ENCODE results near the gene CRADD. TPM values are rescaled to one million over a fixed set of nuclear protein-coding genes. Genes with fewer than 3 reads are reported as not detected.

CRADD gene
- total RNA-seq, 1 donor from 2014 or later = 19.1 TPM

DNA sequence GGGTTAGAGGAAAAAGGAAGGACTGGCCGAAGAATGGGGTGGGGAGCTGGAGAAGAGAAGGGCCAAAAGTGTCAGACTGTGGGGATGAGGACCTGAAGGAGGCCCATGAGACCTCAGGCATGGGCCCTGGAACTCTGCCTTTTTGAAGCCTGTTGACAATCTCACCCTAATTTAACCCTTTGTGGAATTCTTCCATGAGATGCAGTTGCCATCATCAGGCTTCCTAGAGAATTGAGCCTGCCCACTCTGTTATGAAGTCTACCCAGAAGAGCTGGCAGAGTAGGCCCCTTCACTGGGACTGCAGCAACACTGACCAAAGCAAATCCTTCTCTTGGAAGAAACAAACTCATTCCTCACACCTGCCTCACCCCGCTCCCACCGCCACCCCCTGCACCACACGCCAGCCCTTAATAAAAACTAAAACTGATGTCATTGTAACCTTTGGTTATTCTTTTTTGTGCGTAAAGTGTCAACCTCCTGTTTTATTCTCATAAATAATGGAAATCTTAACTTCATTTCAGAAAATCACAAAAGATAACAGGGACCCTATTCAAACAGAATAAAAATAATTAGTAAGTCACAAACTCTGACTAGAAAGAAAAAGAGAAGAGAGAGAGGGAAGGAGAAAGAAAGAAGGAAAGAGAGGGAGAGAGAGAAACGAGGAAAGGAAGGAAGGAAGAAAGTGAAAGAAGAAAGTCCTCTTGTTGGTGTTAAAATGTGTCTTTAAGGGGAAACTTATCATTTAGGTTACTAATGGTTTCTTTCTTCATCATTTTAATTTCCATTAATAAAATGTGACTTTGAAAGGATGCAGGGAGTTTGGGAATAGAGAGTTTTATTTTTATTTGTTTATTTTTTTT is 61.3 kb downstream of the CRADD start:
- no peak for DNase-seq (ENCODE audit: low read depth)
- no peaks in the 10 kb centered on the region for H3K27me3 ChIP-seq (ENCODE audit: control insufficient read depth, insufficient read depth, low read length)
- TF ChIP-seq, protein P1, sequence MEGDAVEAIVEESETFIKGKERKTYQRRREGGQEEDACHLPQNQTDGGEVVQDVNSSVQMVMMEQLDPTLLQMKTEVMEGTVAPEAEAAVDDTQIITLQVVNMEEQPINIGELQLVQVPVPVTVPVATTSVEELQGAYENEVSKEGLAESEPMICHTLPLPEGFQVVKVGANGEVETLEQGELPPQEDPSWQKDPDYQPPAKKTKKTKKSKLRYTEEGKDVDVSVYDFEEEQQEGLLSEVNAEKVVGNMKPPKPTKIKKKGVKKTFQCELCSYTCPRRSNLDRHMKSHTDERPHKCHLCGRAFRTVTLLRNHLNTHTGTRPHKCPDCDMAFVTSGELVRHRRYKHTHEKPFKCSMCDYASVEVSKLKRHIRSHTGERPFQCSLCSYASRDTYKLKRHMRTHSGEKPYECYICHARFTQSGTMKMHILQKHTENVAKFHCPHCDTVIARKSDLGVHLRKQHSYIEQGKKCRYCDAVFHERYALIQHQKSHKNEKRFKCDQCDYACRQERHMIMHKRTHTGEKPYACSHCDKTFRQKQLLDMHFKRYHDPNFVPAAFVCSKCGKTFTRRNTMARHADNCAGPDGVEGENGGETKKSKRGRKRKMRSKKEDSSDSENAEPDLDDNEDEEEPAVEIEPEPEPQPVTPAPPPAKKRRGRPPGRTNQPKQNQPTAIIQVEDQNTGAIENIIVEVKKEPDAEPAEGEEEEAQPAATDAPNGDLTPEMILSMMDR (IDR thresholded peaks at IDR 0.05; ENCODE audit: insufficient read depth, low read length, poor library complexity, severe bottlenecking) = no peak
- no peaks in the 10 kb centered on the region for H3K36me3 ChIP-seq (ENCODE audit: control insufficient read depth, insufficient read depth, low read length)
- no peak overlapping the region for H3K4me3 ChIP-seq (ENCODE audit: low read depth, low read length)

DNA sequence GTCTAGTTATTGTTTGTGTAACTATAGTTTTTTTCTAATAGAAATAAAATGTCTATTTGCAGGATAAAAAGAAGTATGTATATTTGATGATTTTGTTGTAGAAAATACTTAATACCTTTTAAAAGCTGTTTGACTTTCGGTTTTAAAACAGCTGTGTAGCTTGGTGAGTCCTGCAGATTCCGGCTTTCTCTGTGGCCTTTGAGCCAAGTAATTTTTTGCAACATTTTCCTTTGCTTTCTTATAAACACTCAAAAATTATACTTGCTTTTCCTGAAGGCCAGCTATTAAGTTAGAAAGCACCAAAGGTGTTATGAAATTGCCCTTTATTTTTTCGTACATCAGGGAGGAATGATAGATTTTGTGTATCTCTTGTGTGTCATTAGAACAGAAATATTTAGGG is 63.6 kb downstream of the CRADD start:
- TF ChIP-seq, protein P1 (IDR thresholded peaks at IDR 0.05; ENCODE audit: insufficient read depth, low read length, poor library complexity, severe bottlenecking) = no peak
- DNase-seq (ENCODE audit: low read depth) = no peak
- Histone ChIP-seq H3K36me3 (ENCODE audit: control insufficient read depth, insufficient read depth, low read length) (no peaks in the 10 kb centered on the region), H3K27me3 (ENCODE audit: control insufficient read depth, insufficient read depth, low read length) (no peaks in the 10 kb centered on the region), H3K4me3 (ENCODE audit: low read depth, low read length) (no peak overlapping the region)

DNA sequence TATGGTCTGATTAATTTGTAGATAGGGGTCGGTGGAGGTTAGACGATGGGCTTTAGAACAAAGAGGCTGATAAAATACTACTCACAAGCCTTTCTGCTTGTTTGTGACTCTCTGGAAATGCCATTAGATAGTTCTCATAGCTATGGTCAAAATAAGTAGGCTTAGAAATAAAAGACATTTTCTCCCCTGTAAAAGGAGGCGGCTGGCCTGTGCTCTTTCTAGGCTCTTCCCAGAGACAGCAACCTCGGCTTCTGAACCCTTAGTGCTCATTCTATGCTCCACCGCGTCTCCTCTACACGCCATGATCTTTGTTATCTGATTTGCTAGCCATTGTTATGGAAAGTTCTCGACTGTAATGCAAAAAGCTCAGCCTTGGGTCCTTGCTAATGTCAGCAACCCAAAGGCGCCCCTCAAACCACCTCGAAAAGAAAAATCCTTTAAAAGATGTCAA is 64.5 kb downstream of the CRADD start:
- H3K4me3 ChIP-seq (ENCODE audit: low read depth, low read length) = peak overlapping the region; percentile 42
- no peaks in the 10 kb centered on the region for H3K36me3 ChIP-seq (ENCODE audit: control insufficient read depth, insufficient read depth, low read length)
- H3K27me3 ChIP-seq (ENCODE audit: control insufficient read depth, insufficient read depth, low read length) = no peaks in the 10 kb centered on the region
- no peak for DNase-seq (ENCODE audit: low read depth)
- TF ChIP-seq, protein P1 (IDR thresholded peaks at IDR 0.05; ENCODE audit: insufficient read depth, low read length, poor library complexity, severe bottlenecking) = no peak

- no peaks in the 10 kb centered on the region for H3K36me3 ChIP-seq (ENCODE audit: control insufficient read depth, insufficient read depth, low read length)
- DNase-seq (ENCODE audit: low read depth) = no peak
- no peaks in the 10 kb centered on the region for H3K27me3 ChIP-seq (ENCODE audit: control insufficient read depth, insufficient read depth, low read length)
- peak overlapping the region; percentile 42 for H3K4me3 ChIP-seq (ENCODE audit: low read depth, low read length)
- TF ChIP-seq, protein P1 (IDR thresholded peaks at IDR 0.05; ENCODE audit: insufficient read depth, low read length, poor library complexity, severe bottlenecking) = no peak
Observed at GRCh38 chr12:93742110-93742934, 65.1 kb downstream of the CRADD start.

DNA sequence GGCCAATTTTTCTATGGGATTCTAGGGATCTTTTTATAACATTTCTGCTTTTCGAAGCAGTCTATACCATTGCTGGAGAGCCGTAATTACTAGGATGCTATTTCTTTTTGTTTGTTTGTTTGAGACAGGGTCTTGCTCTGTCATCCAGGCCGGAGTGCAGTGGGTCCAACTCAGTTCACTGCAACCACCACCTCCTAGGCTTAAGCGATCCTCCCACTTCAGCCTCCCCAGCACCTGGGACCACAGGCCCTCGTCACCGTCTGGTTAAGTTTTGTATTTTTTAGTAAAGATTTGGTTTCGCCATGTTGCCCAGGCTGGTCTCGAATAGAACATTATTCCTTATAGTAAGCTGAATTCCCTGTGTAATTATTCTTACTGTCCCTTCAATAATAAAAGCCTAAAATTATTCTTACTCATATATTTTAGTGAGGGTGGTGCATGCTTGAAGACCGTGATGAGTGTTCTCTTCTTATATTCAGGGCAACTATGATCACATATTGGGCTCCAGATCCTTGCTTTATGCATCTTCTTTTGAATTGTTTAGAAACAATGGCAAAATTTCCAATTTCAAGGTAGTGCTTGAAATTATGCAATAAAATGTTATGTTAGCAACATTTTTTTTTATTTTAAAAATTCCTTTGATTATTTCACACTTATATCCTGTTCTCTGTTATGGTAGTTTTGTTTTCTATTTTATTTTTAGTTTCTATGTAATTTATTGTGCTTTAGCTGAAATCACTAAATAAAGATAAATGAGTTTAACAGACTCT is 66.2 kb downstream of the CRADD start:
- no peak for DNase-seq (ENCODE audit: low read depth)
- Histone ChIP-seq H3K27me3 (ENCODE audit: control insufficient read depth, insufficient read depth, low read length) (no peaks in the 10 kb centered on the region), H3K36me3 (ENCODE audit: control insufficient read depth, insufficient read depth, low read length) (no peaks in the 10 kb centered on the region), H3K4me3 (ENCODE audit: low read depth, low read length) (no peak overlapping the region)
- TF ChIP-seq, protein P1 (IDR thresholded peaks at IDR 0.05; ENCODE audit: insufficient read depth, low read length, poor library complexity, severe bottlenecking) = no peak

Data from kidney epithelial cell (primary cell).